Bronchial epithelial cell (primary cell): ENCODE results near the gene AUTS2. TPM values are rescaled to one million over a fixed set of nuclear protein-coding genes. Genes with fewer than 3 reads are reported as not detected.

Experiments used
- DNase-seq: peaks from one replicate; pipeline ENCODE4 v3.0.0-alpha.2; 2010; ENCODE audit warnings: low read depth
- FAIRE-seq: peaks from 2 replicates; lab custom pipeline; 2011; peaks lifted over from hg19 to GRCh38; lab: Jason Lieb, UNC
- H3K27me3 ChIP-seq: 2 replicates; pipeline ENCODE4 v1.5.1; 2011; ENCODE audit warnings: low read length; ENCODE audit not compliant: control insufficient read depth, insufficient read depth
- H3K36me3 ChIP-seq: 2 replicates; pipeline ENCODE4 v1.5.1; 2011; ENCODE audit warnings: low read length; ENCODE audit not compliant: control insufficient read depth, insufficient read depth
- H3K4me3 ChIP-seq: 2 replicates; pipeline ENCODE4 v1.5.1; 2011; ENCODE audit warnings: mild to moderate bottlenecking, low read depth, low read length, control low read depth
- total RNA-seq: library from RNA; depleted of rRNA; stranded (reverse); fragments of >200 nt; gene quantifications from 2 replicates; pipeline ENCODE4 v1.2.1, GENCODE V29; 2014
- TF ChIP-seq, protein P1 (sequence below): IDR thresholded peaks from 2 replicates; pipeline ENCODE4 v1.5.1; 2011; ENCODE audit warnings: mild to moderate bottlenecking, moderate library complexity, low read length, control low read depth, inconsistent platforms; ENCODE audit not compliant: insufficient read depth, severe bottlenecking

Gene AUTS2
- total RNA-seq, 1 donor from 2014 or later: 9.5 TPM

DNA sequence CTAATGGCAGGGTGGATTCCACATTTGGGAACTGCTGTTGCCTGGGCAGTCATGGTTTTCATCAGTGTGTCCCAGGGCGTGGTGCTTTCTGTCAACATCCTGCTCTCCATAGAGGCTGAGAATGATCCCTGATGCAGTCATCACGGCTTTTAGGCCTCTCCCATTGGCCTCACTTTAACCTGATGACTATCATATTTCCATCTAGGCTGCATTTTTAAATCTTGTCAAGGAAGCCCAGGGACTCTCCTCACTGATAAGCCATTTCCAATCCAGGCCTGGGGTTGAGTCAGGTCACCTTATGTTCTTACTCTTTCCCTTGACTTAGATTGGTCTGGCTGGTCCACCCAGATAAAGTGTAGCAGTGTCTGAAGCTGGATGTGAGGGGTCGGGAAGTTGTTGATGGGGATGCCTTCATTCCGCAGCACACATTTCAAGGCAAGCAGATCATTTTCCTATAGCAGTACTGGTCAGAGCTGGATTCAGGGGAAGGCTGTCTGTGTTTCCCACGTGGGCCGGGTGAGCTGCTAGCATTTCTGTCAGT, 177.0 kb downstream of the AUTS2 start:
- Histone ChIP-seq H3K27me3 (no peaks in the 10 kb centered on the region), H3K36me3 (no peaks in the 10 kb centered on the region), H3K4me3 (no peak overlapping the region)
- FAIRE-seq (no peak), DNase-seq (peak; percentile 21)
- TF ChIP-seq, protein P1, sequence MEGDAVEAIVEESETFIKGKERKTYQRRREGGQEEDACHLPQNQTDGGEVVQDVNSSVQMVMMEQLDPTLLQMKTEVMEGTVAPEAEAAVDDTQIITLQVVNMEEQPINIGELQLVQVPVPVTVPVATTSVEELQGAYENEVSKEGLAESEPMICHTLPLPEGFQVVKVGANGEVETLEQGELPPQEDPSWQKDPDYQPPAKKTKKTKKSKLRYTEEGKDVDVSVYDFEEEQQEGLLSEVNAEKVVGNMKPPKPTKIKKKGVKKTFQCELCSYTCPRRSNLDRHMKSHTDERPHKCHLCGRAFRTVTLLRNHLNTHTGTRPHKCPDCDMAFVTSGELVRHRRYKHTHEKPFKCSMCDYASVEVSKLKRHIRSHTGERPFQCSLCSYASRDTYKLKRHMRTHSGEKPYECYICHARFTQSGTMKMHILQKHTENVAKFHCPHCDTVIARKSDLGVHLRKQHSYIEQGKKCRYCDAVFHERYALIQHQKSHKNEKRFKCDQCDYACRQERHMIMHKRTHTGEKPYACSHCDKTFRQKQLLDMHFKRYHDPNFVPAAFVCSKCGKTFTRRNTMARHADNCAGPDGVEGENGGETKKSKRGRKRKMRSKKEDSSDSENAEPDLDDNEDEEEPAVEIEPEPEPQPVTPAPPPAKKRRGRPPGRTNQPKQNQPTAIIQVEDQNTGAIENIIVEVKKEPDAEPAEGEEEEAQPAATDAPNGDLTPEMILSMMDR: no peak

DNA sequence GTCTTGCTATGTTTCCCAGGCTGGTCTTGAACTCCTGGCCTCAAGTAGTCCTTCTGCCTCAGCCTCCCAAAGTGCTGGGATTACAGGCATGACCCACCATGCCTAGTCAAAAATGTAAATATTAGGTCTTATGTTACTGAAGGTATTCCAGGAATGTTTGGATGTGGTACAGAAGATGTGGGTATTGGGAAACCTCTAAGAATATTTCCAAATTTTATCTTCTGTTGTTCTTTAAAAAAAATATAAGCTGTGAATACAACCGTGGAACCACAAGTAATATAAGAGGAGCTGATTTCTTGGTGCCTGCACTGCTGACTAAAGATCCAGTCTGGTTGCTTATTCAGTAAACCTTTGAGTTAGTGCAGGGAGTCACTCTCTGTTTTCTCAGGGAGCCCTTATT, 178.3 kb downstream of the AUTS2 start:
- Histone ChIP-seq H3K36me3 (no peaks in the 10 kb centered on the region), H3K4me3 (no peak overlapping the region), H3K27me3 (no peaks in the 10 kb centered on the region)
- no peak for DNase-seq
- no peak for FAIRE-seq
- TF ChIP-seq, protein P1: no peak

DNA sequence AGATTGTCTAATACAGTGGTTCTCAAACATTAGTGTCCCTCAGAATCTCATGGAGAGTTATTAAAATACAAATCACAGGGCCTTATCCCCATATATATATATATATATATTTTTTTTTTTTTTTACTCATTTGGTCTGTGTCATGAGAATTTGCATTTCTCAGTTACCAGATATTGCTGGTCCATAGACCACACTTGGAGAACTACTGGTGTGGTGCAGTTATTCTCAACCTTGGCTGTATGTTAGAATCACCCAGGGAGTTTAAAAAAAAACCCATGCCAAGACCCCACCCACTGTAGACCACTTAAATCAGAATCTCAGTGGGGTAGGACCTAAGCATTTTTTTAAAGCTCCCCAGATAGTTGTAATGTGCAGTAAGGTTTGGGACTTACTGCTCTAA, 179.9 kb downstream of the AUTS2 start:
- DNase-seq (no peak), FAIRE-seq (no peak)
- no peaks in the 10 kb centered on the region for H3K27me3 ChIP-seq
- TF ChIP-seq, protein P1: no peak
- H3K4me3 ChIP-seq: no peak overlapping the region
- no peaks in the 10 kb centered on the region for H3K36me3 ChIP-seq

DNA sequence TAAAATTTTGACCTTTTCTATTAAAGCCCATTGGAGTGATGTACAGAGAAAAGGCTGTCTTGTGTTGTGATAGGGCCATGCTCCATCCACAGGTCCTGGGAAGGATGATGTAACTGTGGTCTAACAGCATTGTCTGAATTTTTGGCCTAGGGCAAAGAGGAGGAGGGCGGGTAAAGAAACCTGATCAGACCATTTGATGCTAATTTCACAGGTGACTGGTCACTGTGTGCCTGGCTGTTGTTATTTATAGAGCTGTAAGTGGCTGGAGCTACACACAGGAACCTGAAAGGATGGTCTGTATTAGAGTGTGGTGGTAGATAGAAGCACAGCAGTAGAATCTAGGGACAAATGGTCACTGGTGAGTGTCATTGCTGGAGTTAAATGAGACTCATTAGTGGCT, 182.1 kb downstream of the AUTS2 start:
- DNase-seq: peak; percentile 12
- TF ChIP-seq, protein P1: no peak
- FAIRE-seq: no peak
- Histone ChIP-seq H3K27me3 (no peaks in the 10 kb centered on the region), H3K4me3 (no peak overlapping the region), H3K36me3 (no peaks in the 10 kb centered on the region)

DNA sequence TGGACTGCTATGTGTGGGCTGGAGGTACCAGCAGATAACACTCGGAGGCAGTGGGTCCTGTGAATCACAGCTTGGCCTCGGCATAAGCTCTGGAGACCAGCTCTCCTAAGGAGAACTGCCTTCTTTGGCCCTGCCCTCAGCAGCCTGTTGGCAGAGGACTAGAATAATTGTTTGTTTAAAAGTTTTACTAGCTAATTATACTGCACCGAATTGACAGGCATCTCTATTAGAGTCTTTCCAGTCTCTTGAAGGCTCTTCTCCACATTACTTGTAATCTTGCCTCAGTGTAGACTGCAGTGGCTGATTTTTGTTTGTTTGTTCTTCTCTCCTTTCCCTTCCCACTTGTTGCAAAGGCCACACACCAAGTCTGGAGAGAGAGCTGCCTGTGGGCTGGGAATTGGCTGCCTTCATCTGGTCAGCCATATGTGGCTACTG, 183.2 kb downstream of the AUTS2 start:
- H3K36me3 ChIP-seq: no peaks in the 10 kb centered on the region
- no peak for FAIRE-seq
- TF ChIP-seq, protein P1: no peak
- no peak overlapping the region for H3K4me3 ChIP-seq
- no peaks in the 10 kb centered on the region for H3K27me3 ChIP-seq
- DNase-seq: no peak
